Neural crest cell (in vitro differentiated cells): ENCODE results near the gene RAB5IF. TPM values are rescaled to one million over a fixed set of nuclear protein-coding genes. Genes with fewer than 3 reads are reported as not detected.
A peak's percentile ranks its signal among the peaks of the same experiment; 100 is the strongest.

Source experiments
- DNase-seq: peaks from one replicate; pipeline ENCODE4 v3.0.0; 2021; ENCODE audit warnings: low read depth, mixed read lengths, low spot score
- H3K27ac Mint-ChIP-seq: one replicate; pipeline ENCODE4 v1.8.0; 2021; ENCODE audit warnings: mild to moderate bottlenecking, mixed read lengths; ENCODE audit not compliant: unreplicated experiment
- H3K27me3 Mint-ChIP-seq: 2 replicates; pipeline ENCODE4 v1.8.0; 2021; ENCODE audit warnings: low read depth, mild to moderate bottlenecking, mixed read lengths
- H3K36me3 Mint-ChIP-seq: 2 replicates; pipeline ENCODE4 v1.8.0; 2021; ENCODE audit warnings: low read depth, mild to moderate bottlenecking, mixed read lengths
- H3K4me1 Mint-ChIP-seq: 2 replicates; pipeline ENCODE4 v1.8.0; 2021; ENCODE audit warnings: mixed read lengths
- H3K4me3 Mint-ChIP-seq: one replicate; pipeline ENCODE4 v1.8.0; 2021; ENCODE audit warnings: mild to moderate bottlenecking, mixed read lengths
- H3K9me3 Mint-ChIP-seq: 2 replicates; pipeline ENCODE4 v1.8.0; 2021; ENCODE audit warnings: mixed read lengths
- total RNA-seq: library from RNA; stranded (reverse); gene quantifications from 2 replicates; pipeline ENCODE4 v1.2.1, GENCODE V29; 2021
- TF ChIP-seq, protein P1 (sequence below): fragments of 200-600 bp; sonication (generic); conservative IDR thresholded peaks from 2 replicates; pipeline ENCODE4 v1.5.0; 2021; ENCODE audit warnings: antibody characterized with exemption, mild to moderate bottlenecking

Gene RAB5IF
- total RNA-seq, 1 donor from 2014 or later, result 76.2 TPM

DNA sequence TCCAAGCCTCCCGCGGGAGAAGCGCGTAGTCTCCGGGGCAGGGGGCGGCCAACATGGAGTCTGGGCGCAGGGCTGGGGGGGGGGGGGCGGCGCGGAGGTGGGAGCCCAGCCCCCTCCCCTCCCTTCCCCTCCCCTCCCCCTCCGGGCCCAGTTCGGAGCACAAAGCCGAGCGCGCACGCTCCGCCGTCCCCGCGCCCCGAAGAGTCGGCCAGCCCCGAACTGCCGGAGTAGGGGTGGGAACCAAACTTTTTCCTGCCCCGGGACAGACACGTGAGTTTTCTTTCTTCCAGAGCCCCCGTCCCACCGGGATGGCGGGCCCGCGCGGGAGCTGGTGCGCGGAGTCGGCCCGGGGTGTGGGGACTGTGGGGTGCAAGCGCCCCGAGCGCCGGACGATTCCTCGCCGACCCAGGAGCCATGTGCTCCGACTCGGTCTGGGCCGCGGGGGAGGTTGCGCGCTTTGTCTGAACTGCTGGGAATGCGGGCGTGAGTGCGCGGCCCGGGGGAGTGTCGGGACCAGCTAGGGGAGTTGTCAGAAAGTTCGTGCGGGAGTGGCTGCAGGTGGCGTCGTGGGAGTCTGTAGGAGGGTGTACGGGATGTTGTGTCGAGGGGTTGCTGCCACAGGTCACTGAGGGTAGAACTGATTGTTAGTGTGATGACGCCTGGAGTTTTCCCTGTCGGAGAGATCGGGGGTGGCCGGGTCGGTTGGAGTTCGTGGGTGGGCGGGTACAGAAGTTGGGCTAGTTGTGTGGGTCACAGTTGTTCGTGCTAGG, 31.0 kb upstream of the RAB5IF start:
- no peaks in the 10 kb centered on the region for H3K36me3 Mint-ChIP-seq
- TF ChIP-seq, protein P1, sequence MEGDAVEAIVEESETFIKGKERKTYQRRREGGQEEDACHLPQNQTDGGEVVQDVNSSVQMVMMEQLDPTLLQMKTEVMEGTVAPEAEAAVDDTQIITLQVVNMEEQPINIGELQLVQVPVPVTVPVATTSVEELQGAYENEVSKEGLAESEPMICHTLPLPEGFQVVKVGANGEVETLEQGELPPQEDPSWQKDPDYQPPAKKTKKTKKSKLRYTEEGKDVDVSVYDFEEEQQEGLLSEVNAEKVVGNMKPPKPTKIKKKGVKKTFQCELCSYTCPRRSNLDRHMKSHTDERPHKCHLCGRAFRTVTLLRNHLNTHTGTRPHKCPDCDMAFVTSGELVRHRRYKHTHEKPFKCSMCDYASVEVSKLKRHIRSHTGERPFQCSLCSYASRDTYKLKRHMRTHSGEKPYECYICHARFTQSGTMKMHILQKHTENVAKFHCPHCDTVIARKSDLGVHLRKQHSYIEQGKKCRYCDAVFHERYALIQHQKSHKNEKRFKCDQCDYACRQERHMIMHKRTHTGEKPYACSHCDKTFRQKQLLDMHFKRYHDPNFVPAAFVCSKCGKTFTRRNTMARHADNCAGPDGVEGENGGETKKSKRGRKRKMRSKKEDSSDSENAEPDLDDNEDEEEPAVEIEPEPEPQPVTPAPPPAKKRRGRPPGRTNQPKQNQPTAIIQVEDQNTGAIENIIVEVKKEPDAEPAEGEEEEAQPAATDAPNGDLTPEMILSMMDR, result no peak
- DNase-seq, result peak; percentile 43
- H3K9me3 Mint-ChIP-seq, result no peaks in the 10 kb centered on the region
- peaks cover 38% of the 10 kb centered on the region for H3K4me1 Mint-ChIP-seq
- peak overlapping the region; percentile 97 for H3K27ac Mint-ChIP-seq
- peak overlapping the region; percentile 96 for H3K4me3 Mint-ChIP-seq
- H3K27me3 Mint-ChIP-seq, result peaks cover 8% of the 10 kb centered on the region

DNA sequence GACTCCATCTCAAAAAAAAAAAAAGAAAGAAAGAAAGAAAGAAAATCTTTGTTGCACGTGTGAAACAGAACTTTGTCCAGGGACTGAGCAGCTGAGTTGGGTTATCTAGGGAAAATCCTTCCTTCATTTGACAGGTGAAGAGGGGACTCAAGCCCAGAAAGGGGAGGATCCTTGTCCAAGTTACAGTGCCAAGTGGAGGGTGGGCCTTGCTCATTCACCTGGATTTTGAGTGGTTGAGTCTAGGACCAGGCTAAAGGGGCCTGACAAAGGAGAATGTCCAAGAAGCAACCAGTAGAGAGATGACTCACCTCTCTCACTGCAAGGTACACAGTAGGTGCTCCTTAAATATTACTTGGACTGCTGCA, 29.5 kb upstream of the RAB5IF start:
- peaks cover 38% of the 10 kb centered on the region for H3K4me1 Mint-ChIP-seq
- peak overlapping the region; percentile 96 for H3K4me3 Mint-ChIP-seq
- TF ChIP-seq, protein P1, result no peak
- H3K27me3 Mint-ChIP-seq, result peaks cover 8% of the 10 kb centered on the region
- no peak overlapping the region for H3K27ac Mint-ChIP-seq
- H3K9me3 Mint-ChIP-seq, result no peaks in the 10 kb centered on the region
- peaks cover 4% of the 10 kb centered on the region for H3K36me3 Mint-ChIP-seq
- DNase-seq, result no peak

DNA sequence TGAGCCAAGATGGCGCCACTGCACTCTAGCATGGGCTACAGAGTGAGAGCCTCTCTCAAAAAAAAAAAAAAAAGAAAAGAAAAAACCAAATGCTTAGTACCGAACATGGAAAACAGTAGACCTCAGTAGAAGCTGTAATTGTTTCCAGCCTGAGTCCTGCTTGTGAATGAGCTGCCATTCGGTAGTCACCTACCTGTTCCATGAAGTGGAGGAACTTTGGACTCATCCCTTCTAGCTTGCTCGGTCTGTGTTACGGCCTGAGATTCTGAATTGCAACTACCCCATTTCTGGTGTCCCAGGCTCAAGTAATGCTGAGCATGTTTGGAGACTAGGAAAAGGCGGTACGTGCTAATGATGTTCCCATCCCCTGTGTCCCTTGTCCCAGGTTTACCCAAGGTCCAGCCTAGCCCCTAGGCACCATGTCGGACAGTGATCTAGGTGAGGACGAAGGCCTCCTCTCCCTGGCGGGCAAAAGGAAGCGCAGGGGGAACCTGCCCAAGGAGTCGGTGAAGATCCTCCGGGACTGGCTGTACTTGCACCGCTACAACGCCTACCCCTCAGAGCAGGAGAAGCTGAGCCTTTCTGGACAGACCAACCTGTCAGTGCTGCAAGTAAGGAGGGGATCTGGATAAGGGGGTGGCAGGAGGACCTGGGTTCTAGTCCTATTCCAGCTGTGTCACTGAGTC, 27.1 kb upstream of the RAB5IF start:
- Mint-ChIP-seq H3K27me3 (peaks cover 3% of the 10 kb centered on the region), H3K27ac (no peak overlapping the region), H3K4me1 (peaks cover 20% of the 10 kb centered on the region), H3K4me3 (no peak overlapping the region), H3K36me3 (peaks cover 4% of the 10 kb centered on the region), H3K9me3 (no peaks in the 10 kb centered on the region)
- TF ChIP-seq, protein P1, result no peak
- no peak for DNase-seq

DNA sequence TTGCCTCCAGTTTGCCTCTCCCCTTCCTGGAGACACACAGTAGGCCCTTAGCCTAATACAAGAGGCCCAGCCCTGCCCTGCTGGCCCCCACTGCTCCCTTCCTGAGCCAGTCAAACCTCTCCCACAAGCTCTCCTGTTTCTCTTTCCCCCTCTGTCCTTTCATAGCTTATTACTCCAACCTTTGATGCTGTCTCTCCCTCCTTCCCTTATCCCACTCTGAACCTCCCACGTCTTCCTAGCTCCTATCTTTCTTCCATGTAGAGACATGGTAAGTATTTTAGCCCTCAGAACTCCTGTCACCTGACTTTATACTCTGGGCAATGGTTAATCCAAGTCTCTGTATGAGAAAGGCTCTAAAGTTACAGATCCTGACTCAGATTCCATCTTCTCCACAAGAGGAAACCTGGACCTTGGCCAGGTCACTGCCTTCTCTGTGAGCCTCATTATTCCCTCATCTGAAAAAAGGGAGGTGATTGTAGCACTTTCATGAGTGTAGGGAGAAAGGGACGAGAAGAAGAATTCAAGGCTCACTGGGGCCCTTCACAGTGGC, 25.5 kb upstream of the RAB5IF start:
- Mint-ChIP-seq H3K9me3 (no peaks in the 10 kb centered on the region), H3K27me3 (no peaks in the 10 kb centered on the region), H3K27ac (no peak overlapping the region), H3K4me1 (peaks cover 14% of the 10 kb centered on the region), H3K36me3 (peaks cover 4% of the 10 kb centered on the region), H3K4me3 (peak overlapping the region; percentile 14)
- TF ChIP-seq, protein P1, result no peak
- no peak for DNase-seq

GRCh38 chr20:36582322-36582721, 23.3 kb upstream of the RAB5IF start:
- TF ChIP-seq, protein P1, result no peak

More at GRCh38 chr20:36582322-36582721, 23.3 kb upstream of the RAB5IF start:
- Mint-ChIP-seq H3K27me3 (no peaks in the 10 kb centered on the region), H3K36me3 (peaks cover 6% of the 10 kb centered on the region), H3K27ac (no peak overlapping the region), H3K9me3 (no peaks in the 10 kb centered on the region), H3K4me1 (no peaks in the 10 kb centered on the region), H3K4me3 (no peak overlapping the region)
- DNase-seq, result no peak
